KMS-11 (cell line): ENCODE data around the gene PI4KB.

Source experiments
- H2AFZ ChIP-seq: fragments of 200-600 bp; sonication (generic); 2 replicates; pipeline ENCODE4 v1.6.1; 2016; ENCODE audit warnings: antibody characterized with exemption, mixed run types, low read depth
- H3K27ac ChIP-seq: fragments of 200-600 bp; sonication (generic); 2 replicates; pipeline ENCODE4 v1.6.1; 2016; ENCODE audit warnings: mild to moderate bottlenecking, mixed run types
- H3K27me3 ChIP-seq: fragments of 200-600 bp; sonication (generic); 2 replicates; pipeline ENCODE4 v1.6.1; 2017; ENCODE audit warnings: mild to moderate bottlenecking, low read depth, mixed run types, moderate library complexity; ENCODE audit not compliant: insufficient read depth
- H3K36me3 ChIP-seq: fragments of 200-600 bp; sonication (generic); 2 replicates; pipeline ENCODE4 v1.6.1; 2017; ENCODE audit warnings: mild to moderate bottlenecking, mixed run types; ENCODE audit not compliant: insufficient read depth
- H3K4me1 ChIP-seq: fragments of 200-600 bp; sonication (generic); 2 replicates; pipeline ENCODE4 v1.6.1; 2016; ENCODE audit warnings: mild to moderate bottlenecking, low read depth, mixed run types; ENCODE audit not compliant: poor library complexity, severe bottlenecking
- H3K4me2 ChIP-seq: fragments of 200-600 bp; sonication (generic); 2 replicates; pipeline ENCODE4 v1.7.0; 2016; ENCODE audit warnings: mild to moderate bottlenecking, mixed run types
- H3K4me3 ChIP-seq: fragments of 200-600 bp; sonication (generic); IDR thresholded peaks from 2 replicates; pipeline ENCODE4 v1.6.1; 2017; ENCODE audit warnings: low read depth, low read length, mixed read lengths; ENCODE audit not compliant: insufficient read depth
- H3K79me2 ChIP-seq: fragments of 200-600 bp; sonication (generic); 2 replicates; pipeline ENCODE4 v1.6.1; 2016; ENCODE audit warnings: low read depth, mixed run types; ENCODE audit not compliant: insufficient read depth
- H3K9ac ChIP-seq: fragments of 200-600 bp; sonication (generic); 2 replicates; pipeline ENCODE4 v1.6.1; 2016; ENCODE audit warnings: mild to moderate bottlenecking, mixed run types
- H4K20me1 ChIP-seq: fragments of 200-600 bp; sonication (generic); 2 replicates; pipeline ENCODE4 v1.6.1; 2016; ENCODE audit warnings: mild to moderate bottlenecking, mixed run types; ENCODE audit not compliant: insufficient read depth
- TF ChIP-seq, protein P1 (sequence below): fragments of 200-600 bp; sonication (generic); conservative IDR thresholded peaks from 2 replicates; pipeline ENCODE4 v1.6.1; 2017; ENCODE audit warnings: low read depth, mild to moderate bottlenecking, antibody characterized with exemption, low read length, moderate library complexity, mixed read lengths

The PI4KB gene

DNA sequence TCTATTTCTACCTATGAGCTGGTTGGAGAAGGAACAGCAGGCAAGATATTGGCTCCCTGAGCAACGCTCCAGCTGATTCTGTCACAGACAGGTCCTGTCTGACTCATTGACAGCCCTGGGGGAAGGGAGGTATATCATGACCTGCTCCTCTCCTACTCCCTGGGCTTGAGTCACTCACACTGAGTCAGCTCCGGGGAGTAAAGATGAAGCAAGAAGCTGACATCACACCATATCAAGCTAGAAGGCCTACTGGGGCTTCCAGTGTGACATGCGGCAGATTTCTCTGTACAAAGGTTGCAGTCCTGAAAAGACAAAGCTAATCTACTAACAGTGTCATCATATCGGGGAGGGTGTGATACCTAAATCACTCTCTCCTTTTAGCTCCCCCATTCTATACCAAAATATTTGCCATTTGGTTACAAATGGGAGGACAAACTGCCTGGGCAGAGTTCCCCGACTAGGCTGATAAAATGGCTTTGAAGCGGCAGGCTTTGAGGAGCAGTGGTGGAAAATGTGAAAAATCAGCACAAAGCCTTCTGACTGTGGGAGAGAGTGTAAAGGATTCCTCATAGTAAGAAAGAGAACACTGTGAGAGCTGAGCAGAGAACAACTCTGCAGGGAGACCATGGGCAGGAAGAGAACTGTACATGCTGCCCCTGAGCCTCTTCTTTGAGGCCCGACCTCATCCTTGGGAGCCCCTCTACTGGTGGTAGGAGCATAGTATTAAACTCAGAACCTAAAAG lies 15.5 kb downstream of the PI4KB start:
- Histone ChIP-seq H3K9ac (no peak overlapping the region), H3K4me3 (no peak overlapping the region), H4K20me1 (no peaks in the 10 kb centered on the region), H3K36me3 (peaks cover 19% of the 10 kb centered on the region; the same call in 1 of the 2 replicates), H2AFZ (no peak overlapping the region), H3K79me2 (no peaks in the 10 kb centered on the region), H3K4me2 (no peak overlapping the region), H3K4me1 (peaks cover 7% of the 10 kb centered on the region), H3K27me3 (no peaks in the 10 kb centered on the region), H3K27ac (no peak overlapping the region)
- TF ChIP-seq, protein P1, sequence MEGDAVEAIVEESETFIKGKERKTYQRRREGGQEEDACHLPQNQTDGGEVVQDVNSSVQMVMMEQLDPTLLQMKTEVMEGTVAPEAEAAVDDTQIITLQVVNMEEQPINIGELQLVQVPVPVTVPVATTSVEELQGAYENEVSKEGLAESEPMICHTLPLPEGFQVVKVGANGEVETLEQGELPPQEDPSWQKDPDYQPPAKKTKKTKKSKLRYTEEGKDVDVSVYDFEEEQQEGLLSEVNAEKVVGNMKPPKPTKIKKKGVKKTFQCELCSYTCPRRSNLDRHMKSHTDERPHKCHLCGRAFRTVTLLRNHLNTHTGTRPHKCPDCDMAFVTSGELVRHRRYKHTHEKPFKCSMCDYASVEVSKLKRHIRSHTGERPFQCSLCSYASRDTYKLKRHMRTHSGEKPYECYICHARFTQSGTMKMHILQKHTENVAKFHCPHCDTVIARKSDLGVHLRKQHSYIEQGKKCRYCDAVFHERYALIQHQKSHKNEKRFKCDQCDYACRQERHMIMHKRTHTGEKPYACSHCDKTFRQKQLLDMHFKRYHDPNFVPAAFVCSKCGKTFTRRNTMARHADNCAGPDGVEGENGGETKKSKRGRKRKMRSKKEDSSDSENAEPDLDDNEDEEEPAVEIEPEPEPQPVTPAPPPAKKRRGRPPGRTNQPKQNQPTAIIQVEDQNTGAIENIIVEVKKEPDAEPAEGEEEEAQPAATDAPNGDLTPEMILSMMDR = no peak

DNA sequence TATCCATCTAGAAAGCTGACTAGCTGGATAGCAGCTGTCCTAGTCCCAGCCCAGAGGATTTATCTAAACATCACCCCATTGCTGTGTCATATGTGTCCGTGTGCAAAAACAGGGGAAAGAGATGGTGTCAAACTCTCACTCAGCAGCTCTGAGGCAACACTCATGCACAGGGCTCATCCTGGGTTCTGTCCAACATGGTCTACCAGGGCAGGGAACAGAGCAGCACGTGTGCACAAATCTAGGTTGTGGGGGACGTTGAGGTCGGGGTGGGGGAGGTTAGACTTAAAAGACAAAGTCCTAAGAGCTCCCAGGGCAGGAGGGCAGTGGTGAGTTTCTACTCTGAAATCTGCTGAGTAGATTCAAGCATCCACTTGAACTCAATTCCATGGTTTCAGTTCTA lies 16.2 kb downstream of the PI4KB start:
- H3K9ac ChIP-seq = no peak overlapping the region
- no peak overlapping the region for H3K4me3 ChIP-seq
- H3K4me2 ChIP-seq = no peak overlapping the region
- no peaks in the 10 kb centered on the region for H4K20me1 ChIP-seq
- no peak overlapping the region for H3K27ac ChIP-seq
- H3K36me3 ChIP-seq = peaks cover 20% of the 10 kb centered on the region; the same call in 1 of the 2 replicates
- H3K79me2 ChIP-seq = no peaks in the 10 kb centered on the region
- H3K4me1 ChIP-seq = peaks cover 7% of the 10 kb centered on the region
- H2AFZ ChIP-seq = no peak overlapping the region
- no peaks in the 10 kb centered on the region for H3K27me3 ChIP-seq
- TF ChIP-seq, protein P1 = no peak

DNA sequence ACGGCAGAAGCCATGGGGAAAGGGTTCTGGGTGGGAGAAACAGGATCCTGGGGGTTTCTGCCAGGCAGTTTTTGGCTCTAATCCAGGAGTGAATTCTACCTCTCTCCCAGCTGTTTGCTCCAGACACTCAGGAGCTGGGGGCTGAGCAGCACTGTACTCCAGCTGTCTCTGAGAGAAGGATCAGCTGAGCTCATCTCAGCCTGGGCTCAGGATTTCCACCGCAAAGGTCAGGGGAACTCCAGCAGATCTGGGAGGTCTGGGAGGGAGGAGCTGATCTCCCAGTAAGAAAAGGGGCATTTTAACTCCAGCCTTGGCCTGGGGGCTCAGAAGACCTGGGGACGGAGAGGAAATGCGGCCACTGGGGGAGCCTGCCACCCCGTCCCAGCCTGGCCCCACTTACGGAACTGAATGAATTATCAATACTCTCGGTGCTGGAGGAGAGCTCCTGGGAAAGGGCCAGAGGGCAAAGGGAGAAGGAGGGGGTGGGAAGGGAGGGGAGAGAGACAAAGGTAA lies 17.3 kb downstream of the PI4KB start:
- no peak overlapping the region for H3K9ac ChIP-seq
- no peak overlapping the region for H3K4me3 ChIP-seq
- H3K27ac ChIP-seq = no peak overlapping the region
- no peaks in the 10 kb centered on the region for H3K79me2 ChIP-seq
- H2AFZ ChIP-seq = no peak overlapping the region
- H4K20me1 ChIP-seq = no peaks in the 10 kb centered on the region
- TF ChIP-seq, protein P1 = no peak
- H3K36me3 ChIP-seq = peaks cover 26% of the 10 kb centered on the region; the same call in 1 of the 2 replicates
- no peaks in the 10 kb centered on the region for H3K27me3 ChIP-seq
- H3K4me2 ChIP-seq = no peak overlapping the region
- peaks cover 7% of the 10 kb centered on the region for H3K4me1 ChIP-seq

DNA sequence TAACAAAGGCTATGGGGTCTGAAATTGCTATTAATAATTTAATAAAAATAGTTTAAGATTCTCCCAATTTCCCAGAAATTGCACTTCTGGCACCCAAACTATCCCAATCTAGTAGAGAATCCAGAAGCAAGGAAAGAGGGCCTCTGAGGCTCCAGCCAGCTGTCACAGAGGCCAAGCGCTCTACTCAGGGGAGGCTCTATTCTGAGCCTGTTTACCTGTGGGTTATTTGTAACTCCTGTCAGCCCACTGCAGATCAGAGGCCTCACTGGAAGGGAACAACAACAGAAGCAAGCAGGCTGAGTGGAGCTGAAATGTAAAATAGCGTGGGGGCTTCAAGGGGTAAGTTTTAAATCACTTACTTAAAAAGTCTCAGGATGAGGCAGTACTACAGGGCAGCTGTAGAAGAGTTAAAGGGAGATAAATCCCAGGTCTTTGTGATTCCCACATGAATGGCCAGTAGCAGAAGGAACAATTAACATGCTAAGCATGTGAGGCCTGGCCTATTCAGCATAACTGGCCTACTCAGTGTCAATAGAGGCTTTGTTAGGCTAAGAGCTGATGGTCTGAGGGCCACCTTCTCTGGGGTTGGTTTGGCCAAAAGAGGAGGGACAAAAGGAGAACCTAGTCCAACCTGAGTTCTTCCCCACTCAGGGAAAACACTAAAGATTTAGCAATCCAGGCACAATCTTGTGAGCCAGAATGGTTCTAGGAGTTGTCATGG lies 32.3 kb downstream of the PI4KB start:
- Histone ChIP-seq H2AFZ (no peak overlapping the region), H3K4me3 (no peak overlapping the region), H3K4me1 (no peaks in the 10 kb centered on the region), H3K27ac (peak overlapping the region; percentile 2; the same call in 1 of the 2 replicates), H3K4me2 (no peak overlapping the region), H4K20me1 (no peaks in the 10 kb centered on the region), H3K79me2 (no peaks in the 10 kb centered on the region), H3K36me3 (peaks cover 17% of the 10 kb centered on the region; the same call in 1 of the 2 replicates), H3K27me3 (no peaks in the 10 kb centered on the region), H3K9ac (no peak overlapping the region)
- TF ChIP-seq, protein P1 = no peak
